SK-N-SH (cell line): Measurements from ENCODE around the gene EP300.

Source experiments
- CTCF ChIP-seq: fragments of 200-600 bp; sonication (generic); IDR thresholded peaks from 2 replicates; pipeline ENCODE4 v1.6.1; 2017; ENCODE audit warnings: antibody characterized with exemption, mild to moderate bottlenecking, moderate library complexity
- EP300 ChIP-seq, 2 experiments: IDR thresholded peaks; 2 replicates each; pipeline versions ENCODE4 v1.4.0 to v1.6.1; 2012; ENCODE audit warnings: borderline replicate concordance in 1 of 2, low read depth in 1 of 2, low read length in 1 of 2
- FOXJ3 ChIP-seq: sonication (generic); formaldehyde crosslinking; IDR thresholded peaks from 2 replicates; pipeline ENCODE4 v1.5.1; 2020; ENCODE audit warnings: mild to moderate bottlenecking, missing genetic modification reagents
- FOXM1 ChIP-seq: IDR thresholded peaks from 2 replicates; pipeline ENCODE4 v1.4.0; 2012; ENCODE audit warnings: low read depth, mild to moderate bottlenecking
- MAX ChIP-seq: IDR thresholded peaks from 2 replicates; pipeline ENCODE4 v1.4.0; 2012; ENCODE audit warnings: low read depth
- POLR2AphosphoS5 ChIP-seq: IDR thresholded peaks from 2 replicates; pipeline ENCODE4 v1.6.1; 2012; ENCODE audit warnings: low read depth, low read length
- RCOR1 ChIP-seq: fragments of 150-350 bp; IDR thresholded peaks from 2 replicates; pipeline ENCODE4 v1.6.1; 2017; ENCODE audit warnings: antibody characterized with exemption, low read length
- USF1 ChIP-seq: IDR thresholded peaks from 2 replicates; pipeline ENCODE4 v1.4.0; 2012; ENCODE audit warnings: low read depth, borderline replicate concordance
- USF2 ChIP-seq: fragments of 150-350 bp; IDR thresholded peaks from 2 replicates; pipeline ENCODE4 v1.6.1; 2017; ENCODE audit warnings: antibody characterized with exemption, low read length, low read depth, borderline replicate concordance
- YY1 ChIP-seq: IDR thresholded peaks from 2 replicates; pipeline ENCODE4 v1.4.0; 2012; ENCODE audit warnings: low read depth, mild to moderate bottlenecking

GRCh38 chr22:41127451-41127850 is 35.1 kb downstream of the EP300 start:
- TF ChIP-seq CTCF (no peak), POLR2AphosphoS5 (no peak), USF1 (no peak), YY1 (no peak), USF2 (no peak), FOXJ3 (CRISPR knock-in tag) (no peak), FOXM1 (no peak), EP300 (IDR thresholded peaks at IDR 0.05; ENCODE audit: borderline replicate concordance in 1 of 2, low read depth in 1 of 2, low read length in 1 of 2) (no peak), MAX (no peak), RCOR1 (no peak)
